ENCODE measurements around the gene WNT10A. TPM values are rescaled to one million over a fixed set of nuclear protein-coding genes. Genes with fewer than 3 reads are reported as not detected.

The WNT10A gene
- polyA plus RNA-seq, 1 of the 3 experiments (the other 2 are of a cell fraction): 0.02 TPM

- no peaks in the 10 kb centered on the region for H3K9me3 ChIP-seq
- no peak overlapping the region for H3K27ac ChIP-seq (ENCODE audit: low read depth in 2 of 2, low read length in 1 of 2)
- DNase-seq: no peak
- no peak overlapping the region for H3K4me2 ChIP-seq
- H3K79me2 ChIP-seq (ENCODE audit: insufficient read depth): no peaks in the 10 kb centered on the region
- no peaks in the 10 kb centered on the region for H3F3A ChIP-seq (replicated peaks; ENCODE audit: insufficient read depth)
- ChIA-PET POLR2A (interaction anchor here (1.0 to 2.6 kb wide), 2 partner anchors 9 to 22 kb away, joined by 3 to 20 read pairs; no protein-coding TSS in a partner anchor), CTCF (interaction anchor here (0.8 to 16.1 kb wide), 13 partner anchors 12 to 396 kb away, joined by 3 to 795 read pairs (median 29); partner anchors contain the start of genes CDK5R2, TTLL4, WNT10A and WNT6)
- 68% methylated on average over 12 of the region's 12 CpGs for WGBS (ENCODE audit: low lambda C conversion rate)
- no peaks in the 10 kb centered on the region for H4K20me1 ChIP-seq (ENCODE audit: insufficient read depth)
- no peak for TF ChIP-seq CTCF (IDR thresholded peaks at IDR 0.05)
- TF ChIP-seq FOXJ3 (CRISPR knock-in tag; IDR thresholded peaks at IDR 0.05): no peak
- no peak for TF ChIP-seq CHD2 (IDR thresholded peaks at IDR 0.05; ENCODE audit: low read length, partially characterized antibody)
- no peak for TF ChIP-seq RCOR1 (IDR thresholded peaks at IDR 0.05; ENCODE audit: low read length)
- no peak for TF ChIP-seq ZBTB33 (IDR thresholded peaks at IDR 0.05; ENCODE audit: borderline replicate concordance, low read depth)
- no peak for TF ChIP-seq IRF3 (IDR thresholded peaks at IDR 0.05; ENCODE audit: low read depth, low read length)
- no peak for TF ChIP-seq TCF12 (IDR thresholded peaks at IDR 0.05)
- no peak for TF ChIP-seq ELF1 (IDR thresholded peaks at IDR 0.05)
- no peak for TF ChIP-seq MAX (IDR thresholded peaks at IDR 0.05; ENCODE audit: low read depth)
- TF ChIP-seq USF2 (IDR thresholded peaks at IDR 0.05; ENCODE audit: borderline replicate concordance, low read depth, low read length): no peak
- TF ChIP-seq PBX3 (IDR thresholded peaks at IDR 0.05): no peak
- TF ChIP-seq RAD21 (IDR thresholded peaks at IDR 0.05; ENCODE audit: low read length): no peak
- TF ChIP-seq JUND (IDR thresholded peaks at IDR 0.05): no peak
- TF ChIP-seq SIN3A (IDR thresholded peaks at IDR 0.05; ENCODE audit: borderline replicate concordance, low read depth, low read length): no peak
- no peak for TF ChIP-seq YY1 (IDR thresholded peaks at IDR 0.05; ENCODE audit: low read depth)
- H3K27me3 ChIP-seq (ENCODE audit: insufficient read depth): peaks cover 39% of the 10 kb centered on the region
- no peaks in the 10 kb centered on the region for H3K9me2 ChIP-seq
- H3K4me3 ChIP-seq (ENCODE audit: low read depth in 2 of 2, low read length in 1 of 2): no peak overlapping the region
- H2AFZ ChIP-seq (ENCODE audit: low read depth): no peak overlapping the region
- H3K9ac ChIP-seq: no peak overlapping the region
- no peaks in the 10 kb centered on the region for H3K36me3 ChIP-seq (replicated peaks in 1 of 2; ENCODE audit: control insufficient read depth in 1 of 2, insufficient read depth in 2 of 2, low read length in 1 of 2)
- peaks cover 0 to 23% of the 10 kb centered on the region in 2 experiments; a peak in 1 of 4 replicates for H3K4me1 ChIP-seq (ENCODE audit: control insufficient read depth in 1 of 2, insufficient read depth in 2 of 2, low read depth in 1 of 2, low read length in 1 of 2)
Measured at GRCh38 chr2:218899147-218899546, 18.5 kb downstream of the WNT10A start.

Measured in SK-N-SH (cell line).